ENCODE data around the gene SCP2.

Gene SCP2

GRCh38 chr1:53070621-53071020, 143.5 kb downstream of the SCP2 start (continued):
- no peak for TF ChIP-seq BCL11A (tag by site-specific recombination; IDR thresholded peaks at IDR 0.05; ENCODE audit: low read depth)
- no peak for TF ChIP-seq ZNF776 (tag by site-specific recombination; IDR thresholded peaks at IDR 0.05; ENCODE audit: borderline replicate concordance)
- TF ChIP-seq ZNF280C (tag by site-specific recombination; IDR thresholded peaks at IDR 0.05): no peak
- no peak for TF ChIP-seq ZNF274 (IDR thresholded peaks at IDR 0.05; ENCODE audit: low read length)
- no peak for TF ChIP-seq ZNF274 (tag by site-specific recombination; IDR thresholded peaks at IDR 0.05; ENCODE audit: borderline replicate concordance)
- TF ChIP-seq ZNF138 (tag by site-specific recombination; IDR thresholded peaks at IDR 0.05; ENCODE audit: borderline replicate concordance): no peak

GRCh38 chr1:53071167-53071865, 144.2 kb downstream of the SCP2 start:
- TF ChIP-seq ZNF791 (tag by site-specific recombination; IDR thresholded peaks at IDR 0.05) (no peak), ZIC2 (tag by site-specific recombination; IDR thresholded peaks at IDR 0.05) (peak; percentile 74)
- no peaks in the 10 kb centered on the region for H3K4me1 ChIP-seq (ENCODE audit: control insufficient read depth, insufficient read depth, low read length)
- no peaks in the 10 kb centered on the region for H3K36me3 ChIP-seq (ENCODE audit: control insufficient read depth in 2 of 2, insufficient read depth in 1 of 2, low read length in 2 of 2)
- no peaks in the 10 kb centered on the region for H3K9me3 ChIP-seq (ENCODE audit: control insufficient read depth, insufficient read depth, low read depth, low read length)
- POLR2A ChIA-PET: no interaction called here
- no peak overlapping the region for H3K4me3 ChIP-seq (ENCODE audit: low read depth, low read length)
- H3K27ac ChIP-seq (ENCODE audit: extremely low read depth, low read depth, low read length): no peak overlapping the region
- CTCF ChIA-PET: no interaction called here

GRCh38 chr1:53071915-53072314, 144.8 kb downstream of the SCP2 start:
- ChIA-PET POLR2A (no interaction called here), CTCF (no interaction called here)
- Histone ChIP-seq H3K36me3 (ENCODE audit: control insufficient read depth in 2 of 2, insufficient read depth in 1 of 2, low read length in 2 of 2) (no peaks in the 10 kb centered on the region), H3K27ac (ENCODE audit: extremely low read depth, low read depth, low read length) (no peak overlapping the region), H3K4me1 (ENCODE audit: control insufficient read depth, insufficient read depth, low read length) (no peaks in the 10 kb centered on the region), H3K4me3 (ENCODE audit: low read depth, low read length) (no peak overlapping the region), H3K9me3 (ENCODE audit: control insufficient read depth, insufficient read depth, low read depth, low read length) (no peaks in the 10 kb centered on the region)
- no peak for TF ChIP-seq ZFP37 (tag by site-specific recombination; IDR thresholded peaks at IDR 0.05)
- no peak for TF ChIP-seq ZNF621 (tag by site-specific recombination; IDR thresholded peaks at IDR 0.05)
- no peak for TF ChIP-seq ZBTB6 (tag by site-specific recombination; IDR thresholded peaks at IDR 0.05)
- no peak for TF ChIP-seq KLF16 (tag by site-specific recombination; IDR thresholded peaks at IDR 0.05)
- no peak for TF ChIP-seq MYNN (tag by site-specific recombination; IDR thresholded peaks at IDR 0.05; ENCODE audit: borderline replicate concordance)
- TF ChIP-seq SP3 (tag by site-specific recombination; IDR thresholded peaks at IDR 0.05): no peak
- TF ChIP-seq ZNF692 (tag by site-specific recombination; IDR thresholded peaks at IDR 0.05): no peak
- TF ChIP-seq ZNF707 (tag by site-specific recombination; IDR thresholded peaks at IDR 0.05): no peak
- no peak for TF ChIP-seq ZNF664 (tag by site-specific recombination; IDR thresholded peaks at IDR 0.05)
- TF ChIP-seq ZNF571 (tag by site-specific recombination; IDR thresholded peaks at IDR 0.05): no peak
